HG02970 (cell line): Measurements from ENCODE around the gene IMPDH1.

ENCODE experiments used
- ATAC-seq: cut with Tn5 transposase; IDR thresholded peaks from one replicate; pipeline ENCODE4 v1.9.1; 2021; ENCODE audit warnings: mild to moderate bottlenecking, moderate library complexity, moderate number of reproducible peaks; ENCODE audit not compliant: unreplicated experiment, low FRiP score

The IMPDH1 gene

DNA sequence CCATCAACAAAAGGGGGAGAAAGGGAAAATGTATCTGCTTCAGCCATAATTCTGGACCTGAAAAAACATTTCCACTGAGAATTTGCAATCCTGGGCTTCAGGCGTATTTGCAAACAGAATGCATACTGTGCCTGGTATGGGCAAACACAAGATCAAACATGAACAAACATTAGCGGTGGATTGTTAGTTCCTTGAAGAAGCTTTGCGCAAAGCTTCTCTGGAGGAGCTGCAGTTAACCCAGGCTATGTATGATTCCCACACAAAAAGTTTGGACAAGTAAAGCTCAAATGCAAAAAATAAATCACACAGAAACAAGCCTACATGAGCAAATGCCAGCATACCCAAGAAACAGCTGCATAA, 25.5 kb upstream of the IMPDH1 start:
- ATAC-seq: no peak

- no peak for ATAC-seq
Measured at GRCh38 chr7:128434413-128435326, 24.9 kb upstream of the IMPDH1 start.

DNA sequence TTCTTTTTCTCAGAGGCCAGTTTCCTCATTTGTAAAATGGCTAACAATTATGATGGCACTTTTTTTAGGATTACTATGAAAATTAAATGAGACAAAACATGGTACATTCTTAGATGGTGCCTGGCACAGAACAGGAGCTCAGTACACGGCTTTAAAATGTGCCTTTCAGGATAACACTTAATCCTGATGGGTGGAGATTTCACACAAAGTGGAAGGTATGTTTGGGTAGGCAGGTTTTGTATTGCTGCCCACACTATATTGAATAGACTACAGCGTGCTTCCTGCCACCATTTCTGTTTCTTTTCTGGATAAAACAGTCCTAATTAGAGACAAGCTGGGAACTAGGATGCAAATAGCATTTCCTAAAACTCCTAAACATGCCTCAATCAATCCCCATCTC, 22.0 kb upstream of the IMPDH1 start:
- no peak for ATAC-seq

DNA sequence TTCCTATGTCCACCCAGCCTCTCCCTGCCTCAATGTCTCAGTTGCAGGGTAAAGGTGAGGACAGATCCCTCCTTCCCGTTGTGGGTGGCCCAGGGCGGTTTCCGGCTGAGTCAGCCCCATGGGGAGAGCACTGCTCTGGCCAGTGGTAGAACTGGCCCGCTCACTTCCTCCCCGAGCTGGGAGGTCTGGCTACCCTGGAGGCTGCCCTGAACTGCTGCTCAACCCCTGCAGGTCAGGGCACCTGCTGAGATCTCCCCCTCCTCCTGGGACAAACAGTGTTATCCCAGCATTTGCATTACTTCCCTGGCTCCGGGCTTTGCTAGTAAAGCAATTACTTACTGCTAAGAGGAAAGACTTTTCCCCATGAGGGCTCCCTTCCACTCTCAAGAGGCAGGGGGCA, 21.4 kb upstream of the IMPDH1 start:
- ATAC-seq: no peak

GRCh38 chr7:128430207-128430606, 20.4 kb upstream of the IMPDH1 start:
- ATAC-seq: no peak

GRCh38 chr7:128427289-128427891, 17.6 kb upstream of the IMPDH1 start:
- no peak for ATAC-seq

DNA sequence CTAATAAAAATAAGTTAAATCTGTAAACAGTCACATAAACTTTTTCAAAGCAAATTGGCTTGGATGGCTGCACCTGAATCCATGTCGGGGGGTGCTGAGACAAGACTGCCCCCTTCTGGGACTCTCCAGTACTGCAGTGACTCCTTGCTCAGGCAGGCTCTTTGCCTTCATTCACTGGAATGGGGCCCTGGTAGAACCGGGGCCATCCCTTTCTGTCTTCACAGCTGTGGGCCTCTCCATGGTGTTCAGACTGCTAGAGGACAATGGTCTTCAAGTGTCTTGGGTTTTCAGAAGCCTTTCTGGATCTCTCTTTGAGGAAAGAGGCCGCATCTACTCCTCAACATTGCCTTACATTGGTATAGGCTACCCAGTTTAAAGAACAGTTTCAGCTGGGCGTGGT, 16.1 kb upstream of the IMPDH1 start:
- ATAC-seq: no peak

DNA sequence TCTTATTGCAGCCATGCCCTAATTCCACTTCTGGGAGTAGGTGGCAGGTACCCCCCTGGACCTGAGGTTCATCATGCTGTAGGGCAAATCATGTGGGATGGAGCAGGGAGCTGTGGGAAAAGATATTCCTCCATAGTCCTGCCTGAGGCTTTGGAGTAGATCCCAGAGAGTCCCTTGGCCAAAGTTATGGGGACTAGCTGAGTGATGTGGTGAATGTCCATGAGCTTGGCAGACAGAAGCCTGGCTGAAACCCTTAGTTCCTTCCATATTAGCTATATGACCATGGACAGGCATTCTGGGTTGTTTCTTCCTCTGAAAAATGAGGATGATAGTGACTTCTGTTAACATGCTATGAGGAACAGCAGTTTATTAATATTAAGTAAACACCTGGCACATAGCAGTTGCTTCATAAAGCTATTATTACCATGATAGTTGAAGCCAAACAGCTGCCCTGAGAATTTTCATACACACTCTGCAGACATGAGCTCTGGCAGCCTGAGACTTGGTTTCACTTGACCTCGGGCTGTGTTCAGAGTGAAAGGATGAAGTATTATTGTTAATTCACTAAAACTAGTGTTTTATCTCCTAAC, 15.0 kb upstream of the IMPDH1 start:
- ATAC-seq: no peak

DNA sequence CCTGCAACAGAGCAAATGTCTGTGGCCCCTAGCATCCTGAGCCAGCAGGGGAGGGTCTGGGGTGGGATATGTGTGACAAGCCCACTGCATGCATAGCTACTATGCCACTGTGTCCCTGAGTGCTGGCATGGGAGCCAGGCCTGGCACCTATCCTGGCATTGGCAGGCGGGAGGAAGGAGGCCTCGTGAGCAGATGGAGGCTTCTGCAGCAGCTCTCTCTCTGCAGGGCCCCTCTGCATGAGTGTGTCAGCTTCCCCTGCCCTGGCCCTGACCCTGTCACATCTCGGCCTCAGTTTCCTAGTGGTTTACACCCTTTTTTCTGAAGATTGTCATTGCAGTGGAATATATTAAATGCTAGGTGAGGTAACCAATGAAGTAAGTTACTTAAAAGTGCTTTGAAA, 13.1 kb upstream of the IMPDH1 start:
- ATAC-seq: no peak

DNA sequence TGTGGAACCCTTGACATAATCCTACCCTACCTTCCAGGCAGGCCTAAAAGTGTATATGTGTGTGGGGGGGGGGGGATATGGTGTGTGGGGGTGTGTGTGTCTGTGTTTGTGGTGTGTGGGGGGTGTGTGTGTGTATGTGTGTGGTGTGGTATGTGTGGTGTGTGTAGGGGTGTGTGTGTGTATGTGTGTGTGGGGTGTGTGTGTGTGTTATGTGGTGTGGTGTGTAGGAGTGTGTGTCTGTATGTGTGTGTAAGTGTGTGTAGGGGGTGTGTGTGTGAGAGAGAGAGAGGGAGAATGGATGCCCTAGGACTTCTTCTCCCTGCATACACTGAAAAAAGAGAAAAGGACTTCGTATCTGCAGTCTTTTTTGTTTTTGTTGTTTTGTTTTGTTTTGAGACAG, 12.3 kb upstream of the IMPDH1 start:
- no peak for ATAC-seq

GRCh38 chr7:128421384-128421783, 11.6 kb upstream of the IMPDH1 start:
- no peak for ATAC-seq

DNA sequence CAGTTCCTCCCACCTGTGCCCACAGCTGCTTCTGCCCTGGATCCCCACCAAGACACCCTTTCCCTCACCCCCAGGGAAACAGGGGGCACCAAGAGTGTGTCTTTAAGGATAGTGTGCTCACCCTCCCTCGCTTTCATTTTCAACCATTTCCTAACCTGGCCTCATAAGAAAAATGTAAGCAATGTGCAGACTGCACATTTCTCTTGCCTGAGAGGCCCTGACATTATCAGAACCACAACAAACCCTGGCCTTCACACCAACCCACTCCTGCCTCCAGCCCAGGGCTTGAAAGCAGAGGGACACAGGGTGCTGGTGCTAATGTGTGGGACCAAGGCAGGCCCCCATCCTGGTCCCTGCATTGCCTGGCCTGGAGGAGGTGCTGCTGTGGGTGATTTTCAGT, 11.0 kb upstream of the IMPDH1 start:
- ATAC-seq: no peak

DNA sequence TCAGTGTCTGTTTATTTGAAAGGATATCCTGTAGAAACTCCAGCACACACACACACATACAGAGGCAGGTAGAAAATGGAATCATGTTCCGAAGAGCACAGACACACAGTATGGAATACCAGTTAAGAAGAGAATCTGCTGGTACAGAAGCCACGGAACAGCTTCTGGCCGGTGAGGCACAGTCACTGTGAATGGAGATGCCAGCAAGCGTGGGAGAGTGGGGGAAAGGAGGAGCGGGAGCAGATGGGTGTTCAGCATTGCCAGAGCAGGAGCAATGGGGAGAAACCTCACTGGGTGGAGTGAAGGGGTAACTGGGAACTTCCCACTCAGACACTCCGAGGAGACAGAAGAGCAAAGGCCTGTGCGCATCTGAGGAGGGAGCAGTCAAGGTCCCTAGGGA, 9.5 kb upstream of the IMPDH1 start:
- ATAC-seq: no peak

DNA sequence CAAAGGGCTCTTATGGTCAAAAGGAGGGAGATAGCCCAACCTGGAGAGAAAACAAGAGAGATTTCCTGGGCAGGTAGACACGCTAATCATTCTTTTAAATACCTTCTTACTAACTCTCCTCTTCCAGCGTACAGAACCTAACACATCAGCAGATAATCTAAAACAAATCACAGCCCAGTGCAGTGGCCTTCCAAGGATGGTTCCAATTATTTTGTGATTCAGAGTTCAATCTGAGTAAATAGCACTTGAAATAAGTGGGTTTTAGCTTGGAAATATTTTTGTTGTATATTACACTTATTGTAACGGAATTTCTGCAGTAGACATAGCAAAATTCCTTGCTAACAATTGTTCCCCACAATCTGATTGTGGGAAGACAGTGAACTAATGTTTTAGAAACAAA, 7.3 kb upstream of the IMPDH1 start:
- no peak for ATAC-seq

DNA sequence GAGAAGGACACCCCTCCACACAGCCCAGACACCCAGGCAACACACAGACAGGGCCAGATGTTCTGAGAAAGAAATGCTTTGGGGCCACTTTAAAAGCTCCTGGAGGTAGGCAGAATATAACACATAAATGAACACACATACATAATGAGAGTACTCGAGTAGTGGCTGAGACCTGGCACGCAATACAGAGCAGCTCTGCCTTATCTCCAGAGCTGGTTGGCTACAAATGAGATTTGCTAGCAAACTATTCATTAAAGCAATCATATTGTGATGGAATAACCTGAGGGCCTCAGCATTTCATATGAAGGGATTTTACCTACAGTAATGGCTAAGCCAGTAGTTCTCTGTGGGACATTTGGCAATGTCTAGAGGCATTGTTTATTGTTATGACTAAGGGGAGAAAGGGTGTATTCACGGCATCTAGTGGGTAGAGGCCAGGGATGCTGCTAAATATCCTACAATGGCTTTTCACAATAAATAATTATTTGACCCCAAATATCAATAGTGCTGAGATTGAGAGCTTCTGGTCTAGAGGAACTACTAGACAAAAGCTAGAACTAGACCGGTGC, 5.5 kb upstream of the IMPDH1 start:
- ATAC-seq: no peak

- ATAC-seq: no peak
Measured at GRCh38 chr7:128410451-128410753, 620 bp upstream of the IMPDH1 start.

- no peak for ATAC-seq
Measured at GRCh38 chr7:128408709-128409595, 830 bp downstream of the IMPDH1 start.

DNA sequence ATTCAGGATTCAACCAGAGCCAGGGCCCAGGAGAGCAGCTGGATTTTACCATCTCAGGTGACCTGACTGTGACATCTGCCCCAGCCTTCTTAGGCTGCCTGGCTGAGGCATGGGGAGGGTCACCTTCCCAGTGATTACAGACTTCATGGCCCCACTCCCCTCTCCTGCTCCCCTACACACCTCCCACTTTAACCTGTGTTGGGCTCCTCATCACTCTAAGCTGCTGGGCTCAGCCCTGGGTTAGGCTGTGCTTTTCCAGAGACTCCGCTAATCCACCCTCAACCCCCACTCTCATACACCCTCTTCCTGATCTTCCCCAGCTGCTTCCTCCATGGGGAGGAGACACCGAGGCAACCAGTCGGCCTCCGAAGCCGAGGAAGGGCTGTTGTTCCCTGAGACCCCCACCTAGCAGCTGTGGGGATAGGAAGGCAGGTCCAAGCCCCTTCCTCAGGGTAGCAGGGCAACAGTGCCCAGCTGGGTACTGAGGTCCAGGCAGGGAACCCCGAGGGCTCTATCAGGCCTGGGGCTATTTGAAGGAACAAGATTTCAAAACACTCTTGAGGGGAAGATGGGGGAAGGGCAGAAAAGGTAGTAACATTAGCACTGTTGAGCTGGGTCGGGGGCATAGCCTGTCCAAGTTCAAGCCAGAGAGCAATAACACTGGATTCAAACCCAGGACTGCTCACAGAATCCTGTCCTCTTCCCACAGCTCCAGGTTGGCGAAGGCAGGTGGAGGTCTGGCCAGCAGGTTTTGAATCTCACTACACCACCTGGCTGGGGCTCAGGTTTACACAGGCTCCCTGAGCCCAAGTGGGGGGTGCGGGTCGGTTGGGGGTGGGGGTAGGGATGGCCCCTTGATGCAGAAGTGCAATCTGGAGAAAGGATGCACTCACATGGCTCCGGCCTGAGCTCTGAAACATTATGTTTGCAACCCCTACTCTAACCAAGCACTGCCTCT, 1.8 kb downstream of the IMPDH1 start:
- no peak for ATAC-seq

GRCh38 chr7:128407233-128407589, 2.6 kb downstream of the IMPDH1 start:
- ATAC-seq: no peak
